K562 (cell line): ENCODE results near the gene TRIM38. TPM values are rescaled to one million over a fixed set of nuclear protein-coding genes. Genes with fewer than 3 reads are reported as not detected.

Source experiments
- BHLHE40 ChIP-seq: IDR thresholded peaks from 2 replicates; pipeline ENCODE4 v1.6.1; 2011; ENCODE audit warnings: low read length, improper control_type of control experiment
- CAMTA2 ChIP-seq: fragments of 250-450 bp; sonication (Bioruptor Pico); conservative IDR thresholded peaks from 2 replicates; pipeline ENCODE4 v1.5.1; 2022
- CBX3 ChIP-seq, 2 experiments: IDR thresholded peaks; 1 replicate in 1 of 2; 2 replicates in 1 of 2; pipeline ENCODE4 v1.6.1; 2012; ENCODE audit warnings: inconsistent platforms in 2 of 2, low read length in 2 of 2, borderline replicate concordance in 1 of 2, control low read depth in 1 of 2
- EP300 ChIP-seq: IDR thresholded peaks from 2 replicates; pipeline ENCODE4 v1.6.1; 2012; ENCODE audit warnings: low read length, improper control_type of control experiment
- FOXJ2 ChIP-seq: fragments of 200-800 bp; sonication (Bioruptor generic); IDR thresholded peaks from 2 replicates; pipeline ENCODE4 v1.6.1; 2016; ENCODE audit warnings: missing genetic modification characterization, missing compliant biosample characterization
- JUNB ChIP-seq: fragments of 450-650 bp; formaldehyde crosslinking; conservative IDR thresholded peaks from 2 replicates; pipeline ENCODE4 v1.4.0; 2020; ENCODE audit warnings: mild to moderate bottlenecking
- KAT8 ChIP-seq: fragments of 450-650 bp; IDR thresholded peaks from 2 replicates; pipeline ENCODE4 v1.6.1; 2016; ENCODE audit warnings: low read depth, mild to moderate bottlenecking
- MCM2 ChIP-seq: fragments of 450-650 bp; IDR thresholded peaks from 2 replicates; pipeline ENCODE4 v1.6.1; 2017; ENCODE audit warnings: low read depth, mild to moderate bottlenecking
- NCOA6 ChIP-seq: fragments of 450-650 bp; IDR thresholded peaks from 2 replicates; pipeline ENCODE4 v1.6.1; 2017; ENCODE audit warnings: mild to moderate bottlenecking
- POLR2B ChIP-seq: fragments of 450-650 bp; IDR thresholded peaks from 2 replicates; pipeline ENCODE4 v1.6.1; 2018; ENCODE audit warnings: low read depth; ENCODE audit not compliant: partially characterized antibody
- SRSF3 ChIP-seq: fragments of 200-400 bp; formaldehyde crosslinking; IDR thresholded peaks from 2 replicates; pipeline ENCODE4 v1.6.1; 2016; ENCODE audit warnings: mild to moderate bottlenecking, low read length, moderate library complexity; ENCODE audit not compliant: insufficient read depth
- TCF7L2 ChIP-seq: fragments of 150-350 bp; IDR thresholded peaks from 2 replicates; pipeline ENCODE4 v1.6.1; 2016; ENCODE audit warnings: low read depth, mild to moderate bottlenecking, low read length, moderate library complexity
- TRIM24 ChIP-seq, 2 experiments: fragments of 450-650 bp; IDR thresholded peaks; 2 replicates each; pipeline ENCODE4 v1.6.1; 2016
- ZFP36 ChIP-seq: fragments of 150-350 bp; IDR thresholded peaks from 2 replicates; pipeline ENCODE4 v1.6.1; 2018; ENCODE audit warnings: low read length, low read depth; ENCODE audit not compliant: partially characterized antibody
- polyA plus RNA-seq, 8 experiments: library from polyadenylated mRNA; depleted of rRNA in 4 of 8; stranded (reverse) in 5 of 8; unstranded in 3 of 8; fragments of >200 nt; fragmentation: Nextera tagmentation in 2 of 8; fragmentation: Illumina TruSeq in 1 of 8; extraction: Ambion mirVana in 2 of 8; extraction: Trizol in 1 of 8; gene quantifications; 2 replicates each; pipeline versions ENCODE4 v1.2.1 to v1.2.3, GENCODE V29; 2011 to 2014; ENCODE audit warnings: inconsistent platforms in 1 of 8, missing spikeins in 1 of 8
- total RNA-seq, 7 experiments: library from RNA; depleted of rRNA in 6 of 7; stranded (reverse); fragments of >200 nt in 6 of 7; fragmentation: Illumina TruSeq in 2 of 7; extraction: Trizol in 2 of 7; gene quantifications; 2 replicates each; pipeline versions ENCODE4 v1.2.1 to v1.2.3, GENCODE V29; 2011 to 2021; ENCODE audit warnings: low replicate concordance in 1 of 7
- TF ChIP-seq, protein P1 (sequence below): fragments of 250-450 bp; sonication (Bioruptor Pico); IDR thresholded peaks from 2 replicates; pipeline ENCODE4 v1.4.0; 2020; ENCODE audit warnings: mild to moderate bottlenecking, moderate library complexity
- TF ChIP-seq, protein P2 (sequence below): fragments of 450-650 bp; IDR thresholded peaks from one replicate; pipeline ENCODE4 v1.6.1; 2018; ENCODE audit warnings: mild to moderate bottlenecking, moderate library complexity; ENCODE audit not compliant: partially characterized antibody
- TF ChIP-seq, protein P3 (sequence below): sonication (generic); formaldehyde crosslinking; IDR thresholded peaks from 2 replicates; pipeline ENCODE4 v1.8.1; 2022; ENCODE audit warnings: missing genetic modification reagents
- TF ChIP-seq, protein P4 (sequence below): sonication (generic); formaldehyde crosslinking; IDR thresholded peaks from 2 replicates; pipeline ENCODE4 v1.5.0; 2020; ENCODE audit warnings: missing genetic modification reagents

Gene TRIM38
- total and polyA plus RNA-seq, 9 of the 15 experiments (the other 6 are each of a cell fraction or from before 2014, with no cell fraction given), result 1.7 to 6.7 (median 6.3) TPM

DNA sequence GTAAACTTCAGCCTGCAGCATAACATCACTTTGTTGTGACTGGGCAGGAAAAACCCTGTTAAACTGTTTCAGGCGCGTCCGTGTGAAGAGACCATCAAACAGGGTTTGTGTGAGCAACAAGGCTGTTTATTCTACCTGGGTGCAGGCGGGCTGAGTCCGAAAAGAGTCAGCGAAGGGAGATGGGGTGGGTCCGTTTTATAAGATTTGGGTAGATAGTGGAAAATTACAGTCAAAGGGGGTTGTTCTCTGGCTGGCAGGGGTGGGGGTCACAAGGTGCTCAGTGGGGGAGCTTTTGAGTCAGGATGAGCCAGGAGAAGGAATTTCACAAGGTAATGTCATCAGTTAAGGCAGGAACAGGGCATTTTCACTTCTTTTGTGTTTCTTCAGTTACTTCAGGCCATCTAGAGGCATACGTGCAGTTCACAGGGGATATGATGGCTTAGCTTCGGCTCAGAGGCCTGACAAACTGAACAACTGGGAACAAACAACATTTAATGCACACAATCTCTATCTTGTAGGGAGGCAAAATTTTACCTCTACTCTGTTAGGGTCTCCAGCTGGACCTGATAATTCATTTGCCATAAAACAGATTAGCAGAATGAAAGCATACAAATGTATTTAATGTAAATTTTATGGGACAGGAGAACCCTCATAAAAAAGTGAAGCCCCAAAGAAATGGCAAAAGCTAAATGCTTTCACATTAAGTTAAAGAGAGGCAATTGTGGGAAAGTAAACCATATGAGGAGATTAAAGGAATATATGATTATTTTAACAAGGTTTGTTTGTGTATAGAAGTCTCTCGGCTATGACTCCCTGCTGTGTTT is 66.4 kb downstream of the TRIM38 start (continued):
- TF ChIP-seq JUNB (CRISPR knock-in tag), result no peak
- peak; percentile 48 for TF ChIP-seq POLR2B
- no peak for TF ChIP-seq CBX3 (IDR thresholded peaks at IDR 0.05; ENCODE audit: borderline replicate concordance in 1 of 2, low read length in 2 of 2)
- no peak for TF ChIP-seq ZFP36
- no peak for TF ChIP-seq MCM2
- no peak for TF ChIP-seq NCOA6
- TF ChIP-seq FOXJ2 (tag), result no peak
- TF ChIP-seq, protein P1, sequence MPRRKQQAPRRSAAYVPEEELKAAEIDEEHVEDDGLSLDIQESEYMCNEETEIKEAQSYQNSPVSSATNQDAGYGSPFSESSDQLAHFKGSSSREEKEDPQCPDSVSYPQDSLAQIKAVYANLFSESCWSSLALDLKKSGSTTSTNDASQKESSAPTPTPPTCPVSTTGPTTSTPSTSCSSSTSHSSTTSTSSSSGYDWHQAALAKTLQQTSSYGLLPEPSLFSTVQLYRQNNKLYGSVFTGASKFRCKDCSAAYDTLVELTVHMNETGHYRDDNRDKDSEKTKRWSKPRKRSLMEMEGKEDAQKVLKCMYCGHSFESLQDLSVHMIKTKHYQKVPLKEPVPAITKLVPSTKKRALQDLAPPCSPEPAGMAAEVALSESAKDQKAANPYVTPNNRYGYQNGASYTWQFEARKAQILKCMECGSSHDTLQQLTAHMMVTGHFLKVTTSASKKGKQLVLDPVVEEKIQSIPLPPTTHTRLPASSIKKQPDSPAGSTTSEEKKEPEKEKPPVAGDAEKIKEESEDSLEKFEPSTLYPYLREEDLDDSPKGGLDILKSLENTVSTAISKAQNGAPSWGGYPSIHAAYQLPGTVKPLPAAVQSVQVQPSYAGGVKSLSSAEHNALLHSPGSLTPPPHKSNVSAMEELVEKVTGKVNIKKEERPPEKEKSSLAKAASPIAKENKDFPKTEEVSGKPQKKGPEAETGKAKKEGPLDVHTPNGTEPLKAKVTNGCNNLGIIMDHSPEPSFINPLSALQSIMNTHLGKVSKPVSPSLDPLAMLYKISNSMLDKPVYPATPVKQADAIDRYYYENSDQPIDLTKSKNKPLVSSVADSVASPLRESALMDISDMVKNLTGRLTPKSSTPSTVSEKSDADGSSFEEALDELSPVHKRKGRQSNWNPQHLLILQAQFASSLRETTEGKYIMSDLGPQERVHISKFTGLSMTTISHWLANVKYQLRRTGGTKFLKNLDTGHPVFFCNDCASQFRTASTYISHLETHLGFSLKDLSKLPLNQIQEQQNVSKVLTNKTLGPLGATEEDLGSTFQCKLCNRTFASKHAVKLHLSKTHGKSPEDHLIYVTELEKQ (CRISPR knock-in tag), result no peak
- no peak for TF ChIP-seq BHLHE40
- no peak for TF ChIP-seq SRSF3
- TF ChIP-seq, protein P2, sequence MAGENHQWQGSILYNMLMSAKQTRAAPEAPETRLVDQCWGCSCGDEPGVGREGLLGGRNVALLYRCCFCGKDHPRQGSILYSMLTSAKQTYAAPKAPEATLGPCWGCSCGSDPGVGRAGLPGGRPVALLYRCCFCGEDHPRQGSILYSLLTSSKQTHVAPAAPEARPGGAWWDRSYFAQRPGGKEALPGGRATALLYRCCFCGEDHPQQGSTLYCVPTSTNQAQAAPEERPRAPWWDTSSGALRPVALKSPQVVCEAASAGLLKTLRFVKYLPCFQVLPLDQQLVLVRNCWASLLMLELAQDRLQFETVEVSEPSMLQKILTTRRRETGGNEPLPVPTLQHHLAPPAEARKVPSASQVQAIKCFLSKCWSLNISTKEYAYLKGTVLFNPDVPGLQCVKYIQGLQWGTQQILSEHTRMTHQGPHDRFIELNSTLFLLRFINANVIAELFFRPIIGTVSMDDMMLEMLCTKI, result no peak
- TF ChIP-seq, protein P3, sequence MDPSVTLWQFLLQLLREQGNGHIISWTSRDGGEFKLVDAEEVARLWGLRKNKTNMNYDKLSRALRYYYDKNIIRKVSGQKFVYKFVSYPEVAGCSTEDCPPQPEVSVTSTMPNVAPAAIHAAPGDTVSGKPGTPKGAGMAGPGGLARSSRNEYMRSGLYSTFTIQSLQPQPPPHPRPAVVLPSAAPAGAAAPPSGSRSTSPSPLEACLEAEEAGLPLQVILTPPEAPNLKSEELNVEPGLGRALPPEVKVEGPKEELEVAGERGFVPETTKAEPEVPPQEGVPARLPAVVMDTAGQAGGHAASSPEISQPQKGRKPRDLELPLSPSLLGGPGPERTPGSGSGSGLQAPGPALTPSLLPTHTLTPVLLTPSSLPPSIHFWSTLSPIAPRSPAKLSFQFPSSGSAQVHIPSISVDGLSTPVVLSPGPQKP, result no peak
- TF ChIP-seq, protein P4, sequence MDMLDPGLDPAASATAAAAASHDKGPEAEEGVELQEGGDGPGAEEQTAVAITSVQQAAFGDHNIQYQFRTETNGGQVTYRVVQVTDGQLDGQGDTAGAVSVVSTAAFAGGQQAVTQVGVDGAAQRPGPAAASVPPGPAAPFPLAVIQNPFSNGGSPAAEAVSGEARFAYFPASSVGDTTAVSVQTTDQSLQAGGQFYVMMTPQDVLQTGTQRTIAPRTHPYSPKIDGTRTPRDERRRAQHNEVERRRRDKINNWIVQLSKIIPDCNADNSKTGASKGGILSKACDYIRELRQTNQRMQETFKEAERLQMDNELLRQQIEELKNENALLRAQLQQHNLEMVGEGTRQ (CRISPR knock-in tag), result no peak
- no peak for TF ChIP-seq EP300
- no peak for TF ChIP-seq TCF7L2
- no peak for TF ChIP-seq TRIM24 (IDR thresholded peaks at IDR 0.05)
- no peak for TF ChIP-seq KAT8
- no peak for TF ChIP-seq CAMTA2 (CRISPR knock-in tag)
